Activated T-cell treated with anti-CD3 and anti-CD28 coated beads, Interleukin-2, amount 50 U/mL, for 48 hours (primary cell): ENCODE data around the gene CD3G.
"Not testable (repeated sequence)": the region's sequence is repeated elsewhere in the genome, so short reads cannot be mapped to it uniquely, and the experiment has no call there.

Experiments used
- DNase-seq, 2 experiments: peaks; one replicate each; pipeline ENCODE4 v3.0.0-alpha.2; 2020

The CD3G gene

DNA sequence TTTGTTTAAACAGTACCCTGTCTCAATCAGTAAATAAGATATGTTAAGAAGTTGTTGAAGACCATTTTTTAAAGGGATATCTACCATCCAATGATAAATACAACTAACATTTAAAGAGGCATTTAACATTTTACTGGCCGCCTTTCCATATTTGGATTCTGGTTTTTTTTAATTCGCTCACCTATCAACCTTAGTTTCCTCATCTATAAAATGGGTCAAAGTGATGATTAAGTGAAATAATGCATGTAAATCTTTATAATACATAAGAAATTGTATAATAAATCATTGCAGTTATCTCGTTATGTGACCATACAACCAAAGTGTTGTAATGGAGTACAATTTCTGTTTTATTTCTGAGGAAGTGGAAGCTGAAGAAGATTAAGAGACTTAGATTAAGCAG, 39.5 kb downstream of the CD3G start:
- no peak for DNase-seq

DNA sequence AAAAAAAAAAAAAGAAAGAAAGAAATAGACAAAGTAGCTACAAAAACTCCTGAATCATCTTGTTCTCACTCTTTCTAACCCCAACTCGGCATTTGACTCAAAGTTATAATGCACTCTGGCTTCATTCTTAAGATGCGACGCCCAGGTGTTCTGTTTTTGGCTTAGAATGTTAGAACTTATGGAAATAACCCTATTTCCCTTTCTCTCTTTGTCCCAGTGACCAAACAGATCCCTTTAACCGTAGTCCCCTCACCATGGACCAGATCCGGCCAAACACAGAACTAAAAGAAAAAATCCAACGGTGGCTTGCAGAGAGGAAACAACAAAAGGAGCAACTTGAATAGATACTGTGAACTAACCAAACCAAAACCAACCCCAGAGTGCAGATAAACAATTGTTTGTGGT, 52.0 kb downstream of the CD3G start:
- no peak for DNase-seq

DNA sequence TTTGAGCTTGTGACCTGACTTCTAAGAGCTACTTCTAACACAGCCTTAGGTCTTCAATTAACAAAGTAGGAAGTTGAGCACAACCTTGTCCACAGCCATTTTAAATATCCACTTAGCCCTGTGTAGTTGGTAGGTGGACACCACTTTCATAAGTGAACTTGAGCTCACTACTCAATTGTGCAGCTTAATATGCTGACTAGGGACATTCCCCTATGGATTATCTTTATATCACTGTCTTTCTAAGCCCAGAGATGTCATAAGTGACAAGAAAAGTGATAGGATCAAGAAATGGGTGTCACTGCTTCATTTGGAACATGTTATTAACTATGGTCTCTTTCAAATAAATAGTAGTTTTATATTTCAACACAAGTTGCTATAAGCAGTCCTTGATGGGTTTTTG, 53.3 kb downstream of the CD3G start:
- no peak for DNase-seq

DNA sequence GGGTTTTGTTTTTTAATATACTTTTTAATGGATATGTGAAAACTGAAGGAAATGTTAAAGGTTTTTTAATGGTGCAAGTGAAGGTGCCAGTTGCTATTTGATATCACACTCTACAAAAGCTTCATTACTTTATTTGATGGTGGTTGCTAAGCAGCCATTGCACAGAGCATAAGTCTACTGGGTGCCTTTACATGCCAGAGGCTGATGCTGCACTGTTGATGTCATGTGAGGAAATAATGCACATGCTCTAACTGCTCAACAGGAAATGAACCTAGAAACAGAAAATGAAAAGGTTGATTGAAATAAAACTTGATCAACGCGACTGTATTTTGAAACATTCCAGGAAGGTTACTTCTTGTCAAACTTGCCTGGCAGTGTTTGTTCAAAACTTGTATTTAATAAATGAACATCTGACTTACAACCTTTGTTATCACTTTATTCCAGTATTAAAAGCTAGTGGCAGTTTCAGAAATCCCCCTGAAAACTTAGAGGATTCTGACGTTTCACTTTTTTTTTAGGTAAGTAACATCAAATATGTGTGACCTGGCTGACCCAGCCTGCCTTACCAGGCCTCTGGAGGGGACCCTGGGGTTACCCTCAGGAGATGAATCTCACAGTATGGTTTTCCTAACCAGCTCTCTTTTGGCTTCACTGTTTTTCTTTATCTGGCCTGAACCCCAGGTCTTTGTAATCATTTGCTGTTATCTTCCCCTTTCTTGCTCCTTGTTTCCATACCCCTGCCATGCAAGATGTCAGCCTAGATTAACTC, 54.8 kb downstream of the CD3G start:
- DNase-seq = no peak

DNA sequence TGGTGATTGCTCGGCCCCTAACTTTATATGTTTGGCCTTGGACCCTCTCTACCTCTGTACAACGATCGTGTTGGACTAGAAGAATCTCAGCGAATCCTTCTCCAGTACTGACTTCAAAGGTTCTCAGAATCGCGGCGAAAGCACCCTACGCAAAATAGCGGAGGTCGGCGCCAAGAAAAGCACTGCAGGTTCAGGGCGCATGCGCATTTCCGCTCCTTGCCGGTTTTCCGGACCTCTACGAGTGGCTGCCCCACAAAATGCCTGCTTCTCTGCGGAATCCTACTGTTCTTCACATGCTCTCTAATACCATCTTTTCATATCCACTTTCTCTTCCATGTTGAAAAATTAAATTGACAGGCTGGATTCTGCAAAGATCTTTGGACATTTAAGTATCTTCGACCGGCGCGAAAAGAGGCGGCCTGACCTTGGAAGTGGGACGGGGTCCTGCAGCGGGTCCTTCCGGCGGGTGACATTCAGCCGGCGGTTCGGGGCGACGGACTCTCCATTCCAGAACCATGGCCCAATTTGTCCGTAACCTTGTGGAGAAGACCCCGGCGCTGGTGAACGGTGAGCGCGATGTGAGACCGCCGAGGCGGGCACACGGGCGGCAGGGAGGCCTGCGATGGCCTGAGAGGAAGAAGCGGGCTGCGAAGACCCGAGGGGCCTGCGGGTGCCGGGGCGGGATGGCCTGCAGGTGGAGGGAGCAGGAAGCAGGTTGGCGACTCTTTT, 57.2 kb downstream of the CD3G start, which contains the start of gene ATP5MG:
TSS of gene ATP5MG (plus strand) at position 456 of the 729 bp plus-strand sequence. CDS start at position 516, 60 bp downstream.
- DNase-seq = peak; percentile 94

DNA sequence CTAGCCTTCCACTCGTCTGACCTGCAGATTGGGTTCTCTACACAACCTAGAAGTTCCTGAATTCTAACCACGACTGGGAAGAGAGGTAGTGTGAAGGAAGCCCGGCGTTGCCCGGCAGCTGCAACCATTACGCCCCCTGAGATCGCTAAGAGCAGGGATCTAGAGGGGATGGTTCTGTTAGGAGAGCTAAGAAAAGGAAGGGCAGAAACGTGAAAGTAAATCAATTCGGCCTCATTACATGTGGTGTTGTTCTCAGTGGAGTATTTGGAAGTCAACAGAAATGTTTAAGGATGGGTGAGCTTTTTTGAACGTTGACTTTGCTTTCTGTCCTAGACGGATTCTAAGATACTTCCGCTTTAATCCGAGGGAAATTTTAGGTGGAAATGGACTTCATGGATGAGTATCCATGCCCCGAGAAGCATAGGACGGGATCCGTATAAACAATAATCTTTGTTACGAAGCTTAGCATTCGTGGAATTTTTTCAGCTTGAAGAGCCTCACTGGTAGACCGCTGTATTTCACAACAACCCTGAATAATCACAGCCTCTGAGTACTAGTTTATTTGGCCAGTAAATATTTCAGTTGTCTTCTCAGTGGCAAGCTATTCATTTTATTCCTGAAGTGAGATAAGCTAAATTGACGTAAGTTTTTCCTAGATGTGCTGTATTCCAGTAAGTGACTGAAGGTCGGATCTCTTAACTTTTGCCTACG, 57.9 kb downstream of the CD3G start:
- DNase-seq = no peak

DNA sequence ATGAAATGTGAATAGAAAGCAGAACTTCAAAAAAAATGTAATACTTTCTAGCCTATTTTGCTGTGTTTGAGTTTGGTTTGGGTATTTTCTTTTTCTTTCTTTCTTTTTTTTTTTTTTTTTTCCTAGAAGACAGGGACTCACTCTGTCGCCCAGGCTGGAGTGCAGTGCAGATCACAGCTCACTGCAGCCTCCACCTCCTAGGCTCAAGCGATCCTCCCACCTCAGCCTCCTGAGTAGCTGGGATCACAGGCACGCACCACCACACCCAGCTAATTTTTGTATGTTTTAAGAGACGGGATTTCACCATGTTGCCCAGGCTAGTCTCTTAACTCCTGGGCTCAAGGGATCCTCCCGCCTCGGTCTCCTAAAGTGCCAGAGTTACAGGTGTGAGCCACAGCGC, 58.5 kb downstream of the CD3G start:
- DNase-seq = not testable (repeated sequence)
